ENCODE data around the gene PCBP3.
A peak's percentile ranks its signal among the peaks of the same experiment; 100 is the strongest.

Gene PCBP3

GRCh38 chr21:45917241-45917640 lies 273.7 kb downstream of the PCBP3 start:
- no peak for DNase-seq (ENCODE audit: extremely low read depth in 1 of 2, low read depth in 1 of 2)

DNA sequence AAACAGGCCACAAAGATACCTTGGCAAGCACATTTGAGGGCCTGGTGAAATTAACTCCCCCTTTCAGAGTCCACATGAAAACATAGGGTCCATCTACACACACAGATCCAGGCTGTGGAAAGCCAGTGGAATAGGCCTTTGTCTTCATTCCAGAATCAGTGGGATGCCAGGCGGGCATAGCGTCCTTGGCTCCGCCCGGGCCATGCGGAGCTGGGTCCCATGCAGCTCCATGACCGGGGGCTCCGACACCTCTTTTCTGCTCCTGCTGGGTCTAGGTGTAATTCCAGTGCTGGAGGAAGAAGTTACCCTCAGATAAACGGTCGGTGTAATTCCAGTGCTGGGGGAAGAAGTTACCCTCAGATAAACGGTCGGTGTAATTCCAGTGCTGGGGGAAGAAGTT lies 274.5 kb downstream of the PCBP3 start:
- no peak for DNase-seq (ENCODE audit: extremely low read depth in 1 of 2, low read depth in 1 of 2)

- no peak for DNase-seq (ENCODE audit: extremely low read depth in 1 of 2, low read depth in 1 of 2)
These were observed 275.4 kb downstream of the PCBP3 start for GRCh38 chr21:45918835-45919447.

GRCh38 chr21:45919593-45919992 lies 276.1 kb downstream of the PCBP3 start:
- DNase-seq (ENCODE audit: extremely low read depth in 1 of 2, low read depth in 1 of 2) = no peak

GRCh38 chr21:45920824-45921600 lies 277.5 kb downstream of the PCBP3 start:
- no peak for DNase-seq (ENCODE audit: extremely low read depth in 1 of 2, low read depth in 1 of 2)

DNA sequence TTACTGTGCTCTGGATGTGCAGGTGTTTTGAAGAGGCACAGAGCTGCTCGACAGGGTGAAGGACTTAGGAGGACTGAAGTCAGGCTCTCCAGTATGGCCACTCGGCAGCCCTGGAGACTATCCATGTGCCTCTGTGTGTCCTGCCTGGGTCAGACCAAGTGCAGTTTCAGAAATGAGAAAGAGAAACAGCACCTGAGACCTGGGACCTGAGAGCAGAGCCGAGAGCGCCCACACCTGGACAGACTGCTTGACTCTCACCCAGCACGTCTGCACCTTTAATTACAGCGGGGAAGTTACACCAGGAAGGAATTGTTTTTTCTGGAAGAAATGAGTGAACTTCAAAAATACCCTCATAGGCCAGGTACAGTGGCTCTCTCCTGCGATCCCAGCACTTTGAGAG lies 278.4 kb downstream of the PCBP3 start:
- no peak for DNase-seq (ENCODE audit: extremely low read depth in 1 of 2, low read depth in 1 of 2)

DNA sequence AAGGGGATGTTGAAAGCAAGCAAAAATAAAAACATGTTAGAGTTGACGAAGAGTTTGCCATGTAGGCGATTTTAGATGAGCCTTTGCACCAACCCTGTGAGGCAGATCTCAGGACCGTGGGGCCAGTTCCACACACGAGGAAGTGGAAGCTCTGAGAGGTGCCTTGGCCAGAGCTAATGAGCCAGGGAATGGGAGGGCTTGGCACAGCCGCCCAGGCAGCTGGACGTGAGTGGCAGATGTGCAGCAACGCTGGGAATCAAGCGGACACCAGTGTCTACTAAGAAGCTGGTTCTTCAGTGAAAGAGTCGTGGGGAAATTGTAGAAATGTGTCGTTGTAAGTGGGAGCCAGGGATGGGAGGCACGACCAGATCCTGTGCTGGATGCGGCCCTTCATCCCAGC lies 279.1 kb downstream of the PCBP3 start:
- DNase-seq (ENCODE audit: extremely low read depth in 1 of 2, low read depth in 1 of 2) = no peak

- DNase-seq (ENCODE audit: extremely low read depth in 1 of 2, low read depth in 1 of 2) = peak; percentile 29 to 41
These were observed 279.6 kb downstream of the PCBP3 start for GRCh38 chr21:45923146-45923545.

DNA sequence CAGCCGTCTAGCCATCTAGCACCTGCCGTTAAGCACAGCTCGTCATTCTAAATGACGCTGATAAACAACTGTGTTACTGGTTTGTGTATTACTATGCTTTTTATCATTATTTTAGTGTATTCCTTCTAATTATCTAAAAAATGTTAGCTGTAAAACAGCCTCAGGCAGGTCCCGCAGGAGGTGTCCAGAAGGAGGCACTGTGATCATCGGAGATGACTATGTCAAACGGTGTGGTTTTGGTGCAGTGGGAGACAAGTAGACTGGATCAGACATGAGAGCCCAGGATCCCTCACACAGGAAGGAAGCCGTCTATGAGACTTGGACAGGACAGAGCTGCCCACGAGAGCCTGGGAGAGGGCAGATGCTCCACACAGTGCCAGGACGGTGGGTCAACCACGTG lies 282.8 kb downstream of the PCBP3 start:
- DNase-seq (ENCODE audit: extremely low read depth in 1 of 2, low read depth in 1 of 2) = no peak

- DNase-seq (ENCODE audit: extremely low read depth in 1 of 2, low read depth in 1 of 2) = no peak
These were observed 283.5 kb downstream of the PCBP3 start for GRCh38 chr21:45927032-45927431.

DNA sequence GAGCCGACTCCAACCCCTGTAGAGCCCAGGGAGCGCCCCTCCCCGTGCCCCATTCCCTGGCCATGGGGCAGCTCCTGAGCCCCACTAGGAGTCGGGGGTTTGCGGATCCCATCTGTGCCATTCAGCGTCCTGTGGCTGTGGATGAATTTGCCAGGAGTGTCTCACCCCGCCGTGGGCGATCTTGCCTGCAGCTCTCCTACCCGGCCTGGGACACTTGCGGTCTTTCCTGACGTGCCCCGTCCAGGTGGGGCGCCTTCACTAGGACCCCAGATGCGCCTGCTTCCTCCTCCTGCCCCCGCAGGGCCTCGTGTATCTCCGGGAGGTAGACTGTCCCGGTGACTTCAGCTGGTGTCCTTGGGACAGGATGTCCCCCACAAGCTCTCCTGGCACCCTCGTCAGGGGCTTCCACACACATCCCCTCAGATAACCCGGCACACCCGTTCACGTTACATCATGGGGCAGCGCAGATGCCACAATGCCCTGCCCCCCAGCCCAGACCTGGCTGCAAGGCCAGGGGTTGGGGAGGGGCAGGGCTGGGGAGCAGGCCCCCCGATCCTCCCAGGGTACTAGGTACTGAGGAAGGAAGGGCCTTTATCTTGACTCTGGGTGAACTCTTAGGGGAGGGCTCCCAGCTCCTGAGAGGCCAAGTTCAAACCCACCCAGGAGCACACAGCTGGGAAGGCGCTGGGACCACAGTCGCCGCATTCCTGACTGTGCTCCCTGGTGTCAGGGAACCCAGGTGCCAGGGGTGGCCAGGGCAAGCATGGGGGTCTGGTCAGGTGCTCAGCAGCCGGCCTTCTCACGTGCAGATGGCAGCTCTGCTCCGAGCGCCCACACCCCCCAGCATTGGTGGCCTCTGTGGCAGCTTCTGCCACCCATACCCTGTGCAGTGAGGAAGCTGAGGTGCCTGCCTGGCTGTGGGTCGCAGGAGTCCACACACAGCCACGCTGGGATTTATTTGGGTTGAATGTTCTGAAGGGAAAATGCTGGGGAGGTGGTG lies 284.6 kb downstream of the PCBP3 start:
- DNase-seq (ENCODE audit: extremely low read depth in 1 of 2, low read depth in 1 of 2) = no peak

GRCh38 chr21:45929449-45929848 lies 285.9 kb downstream of the PCBP3 start:
- no peak for DNase-seq (ENCODE audit: extremely low read depth in 1 of 2, low read depth in 1 of 2)

GRCh38 chr21:45930231-45930760 lies 286.8 kb downstream of the PCBP3 start:
- no peak for DNase-seq (ENCODE audit: extremely low read depth in 1 of 2, low read depth in 1 of 2)

DNA sequence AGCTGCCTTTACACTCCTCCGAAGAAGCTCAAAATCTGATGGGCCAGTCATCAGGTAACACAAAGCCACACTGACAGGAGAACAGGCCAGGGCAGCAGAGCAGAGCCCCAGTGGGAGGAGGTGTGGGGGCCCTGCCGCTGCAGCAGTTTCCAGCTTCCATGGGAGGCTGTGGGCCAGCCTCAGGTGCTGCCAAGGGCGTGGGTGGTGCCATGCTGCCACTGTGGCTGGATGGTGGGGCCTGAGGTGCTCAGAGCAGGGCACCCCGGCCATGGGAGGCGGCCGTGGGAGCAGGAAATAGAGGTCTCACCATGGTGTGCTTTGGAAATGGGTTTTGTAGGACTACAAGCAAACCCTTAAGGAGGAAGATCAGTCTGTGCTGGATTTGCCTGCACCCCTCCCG lies 287.3 kb downstream of the PCBP3 start:
- no peak for DNase-seq (ENCODE audit: extremely low read depth in 1 of 2, low read depth in 1 of 2)

- DNase-seq (ENCODE audit: extremely low read depth in 1 of 2, low read depth in 1 of 2) = no peak
These were observed 288.0 kb downstream of the PCBP3 start for GRCh38 chr21:45931397-45931969.

- peak in 1 of 2 donors; percentile 11 for DNase-seq (ENCODE audit: extremely low read depth in 1 of 2, low read depth in 1 of 2)
These were observed 289.5 kb downstream of the PCBP3 start for GRCh38 chr21:45932922-45933502.

- DNase-seq (ENCODE audit: extremely low read depth in 1 of 2, low read depth in 1 of 2) = no peak
These were observed 290.6 kb downstream of the PCBP3 start for GRCh38 chr21:45934085-45934484.

- DNase-seq (ENCODE audit: extremely low read depth in 1 of 2, low read depth in 1 of 2) = no peak
These were observed 291.0 kb downstream of the PCBP3 start for GRCh38 chr21:45934554-45934953.

GRCh38 chr21:45935628-45936027 lies 292.1 kb downstream of the PCBP3 start:
- no peak for DNase-seq (ENCODE audit: extremely low read depth in 1 of 2, low read depth in 1 of 2)

DNA sequence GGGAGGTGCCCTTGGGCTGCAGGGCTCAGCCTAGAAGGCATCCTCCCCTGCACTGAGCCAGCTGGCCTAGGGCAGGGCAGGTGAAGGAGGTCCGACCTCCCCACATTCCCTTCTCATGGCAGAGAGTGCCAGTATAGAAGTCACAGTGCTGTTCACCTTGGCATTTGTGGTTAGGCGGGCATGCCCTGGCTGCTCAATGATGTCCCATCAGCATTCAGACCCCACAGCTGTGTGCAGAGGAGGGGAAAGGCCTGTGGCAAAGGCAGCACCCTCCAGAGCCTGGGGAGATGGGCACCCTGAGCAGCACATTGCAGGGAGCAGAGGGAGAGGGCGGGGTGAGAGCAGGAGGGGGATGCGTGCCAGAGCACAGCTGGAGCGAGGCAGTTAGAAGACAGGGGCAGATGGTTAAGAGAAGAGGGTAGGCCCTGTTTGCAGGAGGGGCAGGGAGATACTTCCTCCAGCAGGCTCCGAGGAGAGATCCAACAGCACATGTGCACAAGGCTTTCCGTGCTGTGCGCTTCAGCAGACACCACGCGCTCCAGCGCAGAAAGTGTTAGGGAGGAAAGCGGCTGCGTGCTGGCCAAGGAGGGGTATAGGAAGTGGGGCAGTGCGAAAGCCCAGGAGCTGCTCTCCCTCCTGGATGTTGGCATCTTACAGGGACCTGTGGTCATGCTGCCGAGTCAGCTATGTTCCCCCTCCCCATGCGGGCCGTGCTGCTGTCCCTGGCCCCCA lies 294.4 kb downstream of the PCBP3 start:
- DNase-seq (ENCODE audit: extremely low read depth in 1 of 2, low read depth in 1 of 2) = no peak
